Measurements from ENCODE around the gene PIAS2.

Gene PIAS2

GRCh38 chr18:46761059-46761769, 156.1 kb downstream of the PIAS2 start:
- no peak for DNase-seq (ENCODE audit: low read depth, low spot score)
- H3K4me3 ChIP-seq (ENCODE audit: low read depth, low read length), result no peak overlapping the region
- ChIA-PET POLR2A (no interaction called here), CTCF (no interaction called here)
- TF ChIP-seq, protein P1, sequence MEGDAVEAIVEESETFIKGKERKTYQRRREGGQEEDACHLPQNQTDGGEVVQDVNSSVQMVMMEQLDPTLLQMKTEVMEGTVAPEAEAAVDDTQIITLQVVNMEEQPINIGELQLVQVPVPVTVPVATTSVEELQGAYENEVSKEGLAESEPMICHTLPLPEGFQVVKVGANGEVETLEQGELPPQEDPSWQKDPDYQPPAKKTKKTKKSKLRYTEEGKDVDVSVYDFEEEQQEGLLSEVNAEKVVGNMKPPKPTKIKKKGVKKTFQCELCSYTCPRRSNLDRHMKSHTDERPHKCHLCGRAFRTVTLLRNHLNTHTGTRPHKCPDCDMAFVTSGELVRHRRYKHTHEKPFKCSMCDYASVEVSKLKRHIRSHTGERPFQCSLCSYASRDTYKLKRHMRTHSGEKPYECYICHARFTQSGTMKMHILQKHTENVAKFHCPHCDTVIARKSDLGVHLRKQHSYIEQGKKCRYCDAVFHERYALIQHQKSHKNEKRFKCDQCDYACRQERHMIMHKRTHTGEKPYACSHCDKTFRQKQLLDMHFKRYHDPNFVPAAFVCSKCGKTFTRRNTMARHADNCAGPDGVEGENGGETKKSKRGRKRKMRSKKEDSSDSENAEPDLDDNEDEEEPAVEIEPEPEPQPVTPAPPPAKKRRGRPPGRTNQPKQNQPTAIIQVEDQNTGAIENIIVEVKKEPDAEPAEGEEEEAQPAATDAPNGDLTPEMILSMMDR (IDR thresholded peaks at IDR 0.05; ENCODE audit: insufficient read depth, low read length, missing control alignments), result no peak

DNA sequence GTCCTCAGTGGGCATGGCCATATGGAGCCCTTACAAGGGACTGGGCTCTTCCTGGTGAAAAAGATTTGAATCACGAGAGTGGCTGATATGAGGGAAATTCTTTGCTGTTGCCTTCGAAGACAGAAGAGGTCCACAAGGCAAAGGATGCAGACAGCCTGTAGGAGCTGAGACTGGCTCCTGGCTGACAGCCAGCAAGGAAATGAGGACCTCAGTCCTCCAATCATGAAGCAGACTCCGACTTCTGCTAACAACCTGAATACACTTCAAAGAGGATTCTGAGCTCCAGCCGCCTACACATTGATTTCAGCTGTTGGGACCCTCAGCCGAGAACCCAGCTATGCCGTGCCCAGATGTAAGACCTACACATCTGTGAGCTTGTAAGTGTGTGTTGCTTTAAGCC, 157.4 kb downstream of the PIAS2 start:
- TF ChIP-seq, protein P1 (IDR thresholded peaks at IDR 0.05; ENCODE audit: insufficient read depth, low read length, missing control alignments), result no peak
- DNase-seq (ENCODE audit: low read depth, low spot score), result no peak
- H3K4me3 ChIP-seq (ENCODE audit: low read depth, low read length), result no peak overlapping the region
- POLR2A ChIA-PET, result no interaction called here
- CTCF ChIA-PET, result no interaction called here

DNA sequence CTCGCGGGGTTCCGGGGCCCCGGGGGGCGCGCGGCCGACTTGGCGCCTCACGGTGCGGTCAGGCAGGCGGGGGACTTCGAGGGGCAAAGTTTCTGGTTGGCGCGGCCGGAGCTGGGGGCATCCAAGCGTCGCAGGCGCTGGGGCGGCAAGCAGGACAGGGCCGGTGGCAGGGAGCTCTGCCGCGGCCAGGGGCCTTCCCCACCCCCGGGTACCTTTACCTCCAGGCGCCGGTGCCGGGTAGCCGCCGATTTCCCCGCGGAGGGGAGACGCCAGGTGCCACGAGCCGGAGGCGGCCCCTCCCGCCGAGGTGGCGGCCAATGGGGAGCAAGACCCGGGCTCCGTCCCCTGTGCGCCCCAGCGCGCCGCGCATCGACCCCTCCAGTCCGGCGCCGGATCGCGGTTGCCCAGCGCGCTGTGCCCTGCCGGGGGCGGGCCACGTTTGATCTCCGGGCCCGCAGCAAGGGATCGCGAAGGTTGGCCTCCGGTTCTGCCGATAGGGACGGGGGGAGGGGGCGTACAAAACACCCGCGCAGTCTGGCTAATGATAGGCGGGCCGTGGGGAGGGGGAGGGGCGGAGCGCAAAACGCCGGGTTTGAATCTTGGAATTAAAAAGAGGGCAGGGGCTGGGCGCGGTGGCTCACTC, 160.6 kb downstream of the PIAS2 start, which contains the start of gene ST8SIA5:
ST8SIA5 (minus strand) TSS at position 495 of the 643 bp plus-strand sequence. CDS start 545 bp downstream, outside the sequence.
- TF ChIP-seq, protein P1 (IDR thresholded peaks at IDR 0.05; ENCODE audit: insufficient read depth, low read length, missing control alignments), result no peak
- H3K4me3 ChIP-seq (ENCODE audit: low read depth, low read length), result no peak within 1 kb of the TSS; the same call in 1 of the 2 replicates
- no peak for DNase-seq (ENCODE audit: low read depth, low spot score)
- POLR2A ChIA-PET, result no interaction called here
- CTCF ChIA-PET, result no interaction called here

- ChIA-PET CTCF (no interaction called here), POLR2A (no interaction called here)
- no peak for DNase-seq (ENCODE audit: low read depth, low spot score)
- TF ChIP-seq, protein P1 (IDR thresholded peaks at IDR 0.05; ENCODE audit: insufficient read depth, low read length, missing control alignments), result no peak
- no peak overlapping the region for H3K4me3 ChIP-seq (ENCODE audit: low read depth, low read length)
These were observed 161.2 kb downstream of the PIAS2 start for GRCh38 chr18:46756025-46756558.

DNA sequence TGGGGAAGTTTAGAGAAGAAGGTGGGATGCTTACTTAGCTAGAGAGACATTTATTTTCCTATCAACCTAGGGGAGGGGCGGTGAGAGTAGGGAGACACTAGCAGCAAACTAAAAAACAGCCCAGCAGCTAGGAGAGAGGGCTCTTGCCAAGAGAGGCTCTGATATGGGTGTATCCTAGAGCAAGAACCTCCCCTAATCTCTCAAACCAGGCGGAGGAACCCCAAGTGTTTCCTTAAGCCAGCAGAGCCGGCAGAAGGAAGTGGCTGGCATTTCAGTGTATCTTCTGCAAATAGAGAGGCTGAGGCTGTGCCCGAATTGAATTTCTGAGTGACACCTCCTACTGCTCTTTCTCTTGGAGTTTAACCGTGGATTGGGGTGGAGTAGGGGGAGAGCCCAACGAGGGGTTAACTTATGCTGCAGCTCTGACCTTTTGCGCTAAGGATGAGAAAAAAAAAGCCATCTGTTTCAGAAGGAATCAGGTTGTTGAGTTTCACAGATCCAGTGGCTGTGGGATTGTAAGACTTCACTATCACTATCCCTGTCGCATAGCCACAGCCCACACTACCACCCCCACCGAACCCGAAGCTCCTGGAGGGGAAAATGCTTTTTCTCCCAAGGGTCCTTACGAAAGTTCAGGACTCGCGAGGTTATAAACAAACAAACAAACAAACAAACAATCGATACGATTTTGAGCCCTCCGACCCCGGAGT, 161.8 kb downstream of the PIAS2 start:
- H3K4me3 ChIP-seq (ENCODE audit: low read depth, low read length), result no peak overlapping the region
- TF ChIP-seq, protein P1 (IDR thresholded peaks at IDR 0.05; ENCODE audit: insufficient read depth, low read length, missing control alignments), result no peak
- DNase-seq (ENCODE audit: low read depth, low spot score), result no peak
- ChIA-PET POLR2A (no interaction called here), CTCF (no interaction called here)
